Psoas muscle (tissue), 8 donors: ENCODE results near the gene LRRC18. TPM values are rescaled to one million over a fixed set of nuclear protein-coding genes. Genes with fewer than 3 reads are reported as not detected.

Experiments used
- ATAC-seq, 4 donors: fragments of 200-7000 bp; cut with Tn5 transposase; one replicate each; pipeline ENCODE4 v1.9.1; 2020; ENCODE audit warnings: moderate library complexity in 3 of 4, mild to moderate bottlenecking in 2 of 4
- DNase-seq, 2 donors: peaks; one replicate each; pipeline ENCODE4 v3.0.0-alpha.2; 2020
- H3K27ac ChIP-seq: fragments of 200-600 bp; one replicate; pipeline ENCODE4 v1.8.0; 2022
- H3K27me3 ChIP-seq, 3 donors: fragments of 200-600 bp in 1 of 3; one replicate each; pipeline versions ENCODE4 v1.6.1 to v1.8.0; 2013 to 2022; ENCODE audit warnings: low read length in 2 of 3, mild to moderate bottlenecking in 2 of 3, moderate library complexity in 1 of 3; ENCODE audit not compliant: insufficient read depth in 3 of 3
- H3K36me3 ChIP-seq, 2 donors: fragments of 200-600 bp in 1 of 2; one replicate each; pipeline versions ENCODE4 v1.6.1 to v1.8.0; 2013 to 2022; ENCODE audit warnings: low read depth in 1 of 2, mild to moderate bottlenecking in 1 of 2, moderate library complexity in 1 of 2; ENCODE audit not compliant: insufficient read depth in 1 of 2
- H3K4me1 ChIP-seq: fragments of 200-600 bp; one replicate; pipeline ENCODE4 v1.8.0; 2022
- H3K4me3 ChIP-seq: fragments of 200-600 bp; one replicate; pipeline ENCODE4 v1.8.0; 2022; ENCODE audit warnings: mild to moderate bottlenecking
- H3K9me3 ChIP-seq: fragments of 200-600 bp; one replicate; pipeline ENCODE4 v1.8.0; 2022
- WGBS, 3 donors: extraction: QIAGEN DNeasy Blood & Tissue Kit; methylation state at CpG; one replicate each; pipeline versions ENCODE4 v1.1.6 to v1.1.7; 2013; 5-methylcytosine and 5-hydroxymethylcytosine counted together
- intact Hi-C, 2 donors: fragments of 100-400 bp; cut with DNase I; formaldehyde crosslinking; loops; one replicate each; pipeline versions ENCODE4 v1.11.0 to v1.14.2; 2022
- long read RNA-seq, 2 donors: library from polyadenylated mRNA; unstranded; transcript quantifications; one replicate each; pipeline ENCODE4 v2.0.0, GENCODE V29; 2021
- polyA plus RNA-seq, 3 donors: library from polyadenylated mRNA; stranded (reverse); fragments of 200-250 nt; gene quantifications; one replicate each; pipeline ENCODE4 v1.2.3, GENCODE V29; 2013
- total RNA-seq, 4 donors: library from RNA; stranded (reverse); fragmentation: NEBNext Ultra II Directional in 2 of 4; extraction: Animal tissue kit (Norgen Biotek cat#: 25700) in 2 of 4; gene quantifications; one replicate each; pipeline versions ENCODE4 v1.2.1 to v1.2.4, GENCODE V29; 2021 to 2023
- TF ChIP-seq, protein P1 (sequence below): fragments of 200-600 bp; IDR thresholded peaks from one replicate; pipeline ENCODE4 v1.8.0; 2022; ENCODE audit warnings: antibody characterized with exemption
- donor health status: healthy with polysubstance abuse.
- donor health status: DM: no; HTN: no; CAD: no; lungs with moderate emphysema.
- donor health status: Bipolar disorder and iron deficiency.
- donor health status: healthy.
- donor health status: DM: yes; HTN: yes; CAD: no.
- donor health status: DM: no; HTN: no; CAD: no.
- donor health status: DM: no; HTN: no; CAD: no.
- donor health status: DM: yes; HTN: yes; CAD: no.

The LRRC18 gene
- total RNA-seq, result not detected
- polyA plus RNA-seq, result not detected
- long read RNA-seq, donor 1, result 0 reads
- long read RNA-seq, donor 2, result 0 reads

- Histone ChIP-seq H3K4me3 (no peak within 1 kb of the TSS), H3K27ac (no peak within 1 kb of the TSS), H3K4me1 (no peaks in the 10 kb centered on the region), H3K9me3 (no peaks in the 10 kb centered on the region), H3K27me3 (peaks cover 0 to 6% (median 0%) of the 10 kb centered on the region in 3 donors), H3K36me3 (no peaks in the 10 kb centered on the region)
- DNase-seq (no peak), ATAC-seq (no peak)
- 91 to 96% (median 92%) methylated on average over 2 of the region's 2 CpGs for WGBS, 3 donors
- intact Hi-C loops, result no loop called here
- TF ChIP-seq, protein P1, sequence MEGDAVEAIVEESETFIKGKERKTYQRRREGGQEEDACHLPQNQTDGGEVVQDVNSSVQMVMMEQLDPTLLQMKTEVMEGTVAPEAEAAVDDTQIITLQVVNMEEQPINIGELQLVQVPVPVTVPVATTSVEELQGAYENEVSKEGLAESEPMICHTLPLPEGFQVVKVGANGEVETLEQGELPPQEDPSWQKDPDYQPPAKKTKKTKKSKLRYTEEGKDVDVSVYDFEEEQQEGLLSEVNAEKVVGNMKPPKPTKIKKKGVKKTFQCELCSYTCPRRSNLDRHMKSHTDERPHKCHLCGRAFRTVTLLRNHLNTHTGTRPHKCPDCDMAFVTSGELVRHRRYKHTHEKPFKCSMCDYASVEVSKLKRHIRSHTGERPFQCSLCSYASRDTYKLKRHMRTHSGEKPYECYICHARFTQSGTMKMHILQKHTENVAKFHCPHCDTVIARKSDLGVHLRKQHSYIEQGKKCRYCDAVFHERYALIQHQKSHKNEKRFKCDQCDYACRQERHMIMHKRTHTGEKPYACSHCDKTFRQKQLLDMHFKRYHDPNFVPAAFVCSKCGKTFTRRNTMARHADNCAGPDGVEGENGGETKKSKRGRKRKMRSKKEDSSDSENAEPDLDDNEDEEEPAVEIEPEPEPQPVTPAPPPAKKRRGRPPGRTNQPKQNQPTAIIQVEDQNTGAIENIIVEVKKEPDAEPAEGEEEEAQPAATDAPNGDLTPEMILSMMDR, result no peak
Measured at GRCh38 chr10:48939790-48940325, at the start of gene LRRC18. LRRC18 (minus strand) TSS chr10:48939840; CDS start chr10:48914155, 25,685 bp downstream.

GRCh38 chr10:48985621-48986158, 46.0 kb upstream of the LRRC18 start:
- intact Hi-C loops, result loop anchor here in 1 of 2 donors (10.0 kb wide), 1 partner anchor 419 kb away; no protein-coding TSS in a partner anchor
- no peaks in the 10 kb centered on the region for H3K4me1 ChIP-seq
- no peak for ATAC-seq
- H3K9me3 ChIP-seq, result no peaks in the 10 kb centered on the region
- H3K27ac ChIP-seq, result no peak overlapping the region
- no peaks in the 10 kb centered on the region for H3K27me3 ChIP-seq
- no peak overlapping the region for H3K4me3 ChIP-seq
- H3K36me3 ChIP-seq, result no peaks in the 10 kb centered on the region
- DNase-seq, result no peak
- TF ChIP-seq, protein P1, result no peak
- WGBS, 3 donors, result 93 to 94% (median 93%) methylated on average over 7 of the region's 7 CpGs

DNA sequence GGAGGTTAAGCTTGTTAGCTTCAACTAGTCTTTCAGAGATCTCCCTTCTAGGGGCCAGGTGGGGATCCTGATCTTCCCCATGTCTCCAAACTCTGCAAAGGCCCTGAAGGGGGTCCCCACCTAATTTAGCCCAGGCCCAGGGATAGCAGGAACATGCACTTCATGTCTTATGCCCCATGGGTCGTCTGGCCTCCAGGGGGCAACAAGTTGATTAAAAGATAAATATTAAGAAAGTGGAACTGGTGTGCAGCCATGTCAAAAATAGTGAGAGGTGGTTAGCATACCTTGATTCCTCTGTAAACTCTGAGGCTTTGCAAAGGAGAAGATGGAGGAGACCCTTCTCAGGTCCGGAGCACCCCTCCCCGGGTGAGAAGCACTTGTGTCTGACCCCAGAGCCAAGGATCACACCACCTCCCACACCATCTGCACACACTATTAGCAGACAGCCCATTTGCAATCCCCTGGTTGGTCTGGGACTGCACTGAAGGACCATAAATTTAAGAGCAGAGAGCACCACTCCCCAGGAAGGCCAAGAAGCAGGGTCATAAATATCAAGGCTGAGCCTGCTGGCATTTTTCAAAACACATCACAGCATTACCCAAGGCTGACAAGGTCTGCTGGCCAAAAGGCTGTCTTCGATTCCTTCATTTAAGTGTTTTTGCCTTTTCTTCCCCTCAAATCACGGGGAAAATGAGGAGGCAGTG, 44.2 kb upstream of the LRRC18 start:
- H3K9me3 ChIP-seq, result no peaks in the 10 kb centered on the region
- TF ChIP-seq, protein P1, result no peak
- ATAC-seq (no peak), DNase-seq (no peak)
- no peaks in the 10 kb centered on the region for H3K4me1 ChIP-seq
- no peaks in the 10 kb centered on the region for H3K27me3 ChIP-seq
- H3K36me3 ChIP-seq, result no peaks in the 10 kb centered on the region
- H3K4me3 ChIP-seq, result no peak overlapping the region
- no peak overlapping the region for H3K27ac ChIP-seq
- intact Hi-C loops, result loop anchor here (5.0 to 10.0 kb wide), 3 partner anchors 179 to 534 kb away; no protein-coding TSS in a partner anchor
- WGBS, 3 donors, result 70 to 72% (median 72%) methylated on average over 5 of the region's 5 CpGs

DNA sequence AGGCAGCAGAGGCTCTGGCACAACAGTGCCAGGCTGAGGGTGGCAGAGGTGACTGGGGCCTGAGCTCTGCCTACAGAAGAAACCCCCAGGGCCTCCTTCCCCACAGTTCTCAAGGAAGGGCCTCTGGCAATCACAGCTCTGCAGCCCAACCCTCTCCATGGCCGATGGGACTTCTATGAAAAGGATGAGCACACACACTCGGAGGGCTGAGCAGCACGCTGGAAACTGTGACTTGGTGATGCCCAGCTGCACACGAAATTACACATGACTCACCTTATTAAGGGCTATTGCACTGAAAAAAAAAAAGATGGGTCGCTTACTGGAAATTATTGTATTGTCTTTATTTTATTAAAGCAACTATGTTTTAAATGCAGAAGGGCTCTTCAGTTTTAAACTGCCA, 42.9 kb upstream of the LRRC18 start:
- Histone ChIP-seq H3K4me1 (no peaks in the 10 kb centered on the region), H3K27me3 (no peaks in the 10 kb centered on the region), H3K4me3 (no peak overlapping the region), H3K27ac (no peak overlapping the region), H3K9me3 (no peaks in the 10 kb centered on the region), H3K36me3 (no peaks in the 10 kb centered on the region)
- ATAC-seq, result no peak
- TF ChIP-seq, protein P1, result no peak
- no peak for DNase-seq
- WGBS, 3 donors, result 86 to 94% (median 91%) methylated on average over 5 of the region's 5 CpGs
- intact Hi-C loops, result loop anchor here (5.0 to 10.0 kb wide), 3 partner anchors 180 to 535 kb away; no protein-coding TSS in a partner anchor
